OCI-LY1 (cell line): ENCODE measurements around the gene MPRIP.

Experiments used
- H2AFZ ChIP-seq: fragments of 200-600 bp; sonication (generic), shearing (Covaris generic); 2 replicates; pipeline ENCODE4 v1.6.0; 2014; ENCODE audit warnings: antibody characterized with exemption, mild to moderate bottlenecking, low read length
- H3F3A ChIP-seq: fragments of 200-600 bp; sonication (generic), shearing (Covaris generic); 2 replicates; pipeline ENCODE4 v1.6.0; 2014; ENCODE audit warnings: mild to moderate bottlenecking, antibody characterized with exemption, low read length, moderate library complexity; ENCODE audit not compliant: insufficient read depth
- H3K27ac ChIP-seq: fragments of 200-600 bp; sonication (generic); 2 replicates; pipeline ENCODE4 v1.5.1; 2014; ENCODE audit warnings: low read length, mixed run types, mild to moderate bottlenecking, low read depth; ENCODE audit not compliant: poor library complexity, severe bottlenecking
- H3K27me3 ChIP-seq: fragments of 200-600 bp; sonication (generic); 2 replicates; pipeline ENCODE4 v1.6.0; 2014; ENCODE audit warnings: antibody characterized with exemption, mild to moderate bottlenecking, low read length, moderate library complexity; ENCODE audit not compliant: insufficient read depth
- H3K36me3 ChIP-seq: fragments of 200-600 bp; sonication (generic); 2 replicates; pipeline ENCODE4 v1.6.1; 2014; ENCODE audit warnings: mild to moderate bottlenecking, antibody characterized with exemption, low read length, moderate library complexity, mixed read lengths; ENCODE audit not compliant: insufficient read depth
- H3K4me1 ChIP-seq: fragments of 200-600 bp; sonication (generic); 2 replicates; pipeline ENCODE4 v1.5.1; 2014; ENCODE audit warnings: mild to moderate bottlenecking, low read length, moderate library complexity; ENCODE audit not compliant: insufficient read depth, severe bottlenecking
- H3K4me2 ChIP-seq: fragments of 200-600 bp; sonication (generic), shearing (Covaris generic); 2 replicates; pipeline ENCODE4 v1.6.1; 2014; ENCODE audit warnings: low read length
- H3K4me3 ChIP-seq: fragments of 200-600 bp; sonication (generic); 2 replicates; pipeline ENCODE4 v1.5.1; 2014; ENCODE audit warnings: low read length, low read depth, mild to moderate bottlenecking, mixed read lengths; ENCODE audit not compliant: poor library complexity, severe bottlenecking
- H3K79me2 ChIP-seq: fragments of 200-600 bp; shearing (Covaris generic); 2 replicates; pipeline ENCODE4 v1.6.1; 2016; ENCODE audit warnings: mixed run types, low read length, mixed read lengths; ENCODE audit not compliant: insufficient read depth
- H3K9ac ChIP-seq: fragments of 200-600 bp; sonication (generic), shearing (Covaris generic); 2 replicates; pipeline ENCODE4 v1.6.1; 2014; ENCODE audit warnings: mild to moderate bottlenecking, low read length, mixed read lengths
- H3K9me2 ChIP-seq: fragments of 200-600 bp; sonication (generic), shearing (Covaris generic); 2 replicates; pipeline ENCODE4 v1.6.1; 2014; ENCODE audit warnings: low read depth, mild to moderate bottlenecking, low read length, mixed read lengths
- H3K9me3 ChIP-seq: fragments of 200-600 bp; shearing (Covaris generic); 2 replicates; pipeline ENCODE4 v1.6.1; 2014; ENCODE audit warnings: low read length, mixed read lengths
- H4K20me1 ChIP-seq: fragments of 200-600 bp; sonication (generic), shearing (Covaris generic); 2 replicates; pipeline ENCODE4 v1.6.0; 2016; ENCODE audit warnings: mild to moderate bottlenecking, low read length; ENCODE audit not compliant: insufficient read depth
- CTCF ChIP-seq: fragments of 200-600 bp; sonication (generic), shearing (Covaris generic); IDR thresholded peaks from 2 replicates; pipeline ENCODE4 v1.5.1; 2017; ENCODE audit warnings: mild to moderate bottlenecking, antibody characterized with exemption, low read length, moderate library complexity, mixed read lengths
- EZH2 ChIP-seq: fragments of 200-600 bp; sonication (generic), shearing (Covaris generic); IDR thresholded peaks from 2 replicates; pipeline ENCODE4 v1.8.0; 2017; ENCODE audit warnings: borderline replicate concordance, mixed run types, mild to moderate bottlenecking, antibody characterized with exemption, low read length, moderate library complexity, mixed read lengths

The MPRIP gene

DNA sequence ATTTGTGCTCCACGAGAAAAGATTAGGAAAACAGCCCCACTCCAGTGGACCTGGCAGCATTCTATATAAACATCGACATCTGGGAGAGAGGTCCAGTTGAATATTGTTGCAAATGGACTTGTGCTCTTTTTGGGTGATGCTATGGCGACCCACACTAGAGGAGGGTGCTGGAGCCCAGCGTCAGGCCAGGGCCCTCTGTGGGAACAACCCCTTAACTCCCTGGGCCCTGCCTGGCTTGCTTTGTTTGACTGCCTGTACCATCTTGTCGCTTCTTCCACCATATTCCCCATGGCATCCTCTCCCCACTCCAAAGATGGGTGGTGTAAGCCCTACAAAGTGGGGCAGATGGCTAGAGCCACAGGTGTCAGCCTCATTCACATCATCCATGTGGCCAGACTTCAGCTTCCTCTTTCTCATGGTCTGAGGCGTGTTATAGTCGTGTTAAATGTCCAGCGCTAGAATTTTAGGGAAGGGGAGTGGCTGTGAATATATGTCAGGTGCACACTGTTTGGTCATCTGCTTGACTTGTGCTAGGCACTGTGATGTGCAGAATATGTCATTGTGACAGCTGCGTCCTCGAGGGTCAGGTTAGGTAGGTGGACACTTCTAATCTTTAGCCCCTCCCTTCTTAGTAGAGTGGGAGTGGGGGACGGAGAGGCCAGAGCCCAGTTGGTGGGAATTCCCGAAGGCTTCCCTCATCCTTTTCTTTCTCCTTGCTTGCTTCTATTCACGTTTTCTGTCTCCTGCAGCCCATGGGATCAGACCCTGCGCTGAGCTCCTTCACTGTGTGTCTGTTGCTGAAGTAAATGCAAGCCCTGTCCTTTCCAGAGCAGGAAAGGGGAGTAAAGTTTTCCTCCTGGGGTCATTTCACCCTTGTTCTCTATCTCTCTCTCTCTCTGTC, 49.8 kb downstream of the MPRIP start:
- Histone ChIP-seq H3K9me3 (no peaks in the 10 kb centered on the region), H3K4me1 (no peaks in the 10 kb centered on the region), H3K79me2 (no peaks in the 10 kb centered on the region), H4K20me1 (no peaks in the 10 kb centered on the region), H3F3A (no peaks in the 10 kb centered on the region), H3K9me2 (no peaks in the 10 kb centered on the region), H3K4me2 (no peak overlapping the region), H3K9ac (no peak overlapping the region), H2AFZ (no peak overlapping the region), H3K27ac (no peak overlapping the region), H3K36me3 (peaks cover 5% of the 10 kb centered on the region; the same call in 1 of the 2 replicates), H3K27me3 (no peaks in the 10 kb centered on the region), H3K4me3 (no peak overlapping the region)
- TF ChIP-seq CTCF (no peak), EZH2 (no peak)

GRCh38 chr17:17093764-17094163, 51.5 kb downstream of the MPRIP start:
- Histone ChIP-seq H3F3A (no peaks in the 10 kb centered on the region), H3K9me2 (no peaks in the 10 kb centered on the region), H3K36me3 (peaks cover 5% of the 10 kb centered on the region; the same call in 1 of the 2 replicates), H2AFZ (no peak overlapping the region), H4K20me1 (no peaks in the 10 kb centered on the region), H3K4me2 (no peak overlapping the region), H3K4me1 (no peaks in the 10 kb centered on the region), H3K79me2 (no peaks in the 10 kb centered on the region), H3K9me3 (no peaks in the 10 kb centered on the region), H3K27ac (no peak overlapping the region), H3K27me3 (no peaks in the 10 kb centered on the region), H3K4me3 (no peak overlapping the region), H3K9ac (no peak overlapping the region)
- TF ChIP-seq EZH2 (no peak), CTCF (no peak)

DNA sequence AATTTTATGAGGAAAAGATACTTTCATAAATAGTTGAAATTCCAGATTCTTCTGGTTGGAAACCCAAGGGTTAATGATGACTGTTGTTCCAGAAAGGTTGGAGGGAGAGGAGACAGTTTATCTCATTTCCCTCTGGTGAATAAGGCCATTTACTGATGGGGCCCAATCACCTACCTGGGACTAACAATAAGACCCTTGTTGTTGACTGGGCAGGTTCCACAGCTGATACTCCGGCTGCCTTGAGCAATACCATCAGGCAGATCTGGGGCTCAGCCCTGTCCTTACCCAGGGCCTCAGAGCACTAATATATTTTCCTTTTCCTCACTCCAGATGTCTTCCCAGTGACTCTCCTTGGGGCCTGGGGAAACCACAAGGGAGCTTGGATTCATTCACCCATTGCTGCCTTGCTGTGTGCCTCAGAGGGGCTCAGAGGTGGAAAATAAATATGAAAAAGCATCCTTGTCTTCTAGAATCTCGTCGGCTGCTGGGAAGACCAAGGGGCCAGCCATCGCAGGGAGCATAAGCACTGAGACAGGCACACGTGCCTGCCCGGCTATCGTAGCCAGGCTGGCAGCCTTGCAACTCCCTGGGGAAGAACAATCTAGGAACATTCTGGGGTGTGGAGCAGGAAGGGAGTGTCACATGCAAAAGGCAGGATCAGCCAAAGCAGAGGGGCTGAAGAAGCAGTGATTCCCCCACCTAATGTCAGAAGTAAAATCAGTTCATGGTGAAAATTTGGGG, 54.4 kb downstream of the MPRIP start:
- H3F3A ChIP-seq = no peaks in the 10 kb centered on the region
- H3K27ac ChIP-seq = no peak overlapping the region
- H3K79me2 ChIP-seq = no peaks in the 10 kb centered on the region

More for the DNA sequence above, 54.4 kb downstream of the MPRIP start:
- H3K27me3 ChIP-seq = no peaks in the 10 kb centered on the region
- no peak overlapping the region for H2AFZ ChIP-seq
- no peaks in the 10 kb centered on the region for H4K20me1 ChIP-seq
- H3K4me3 ChIP-seq = no peak overlapping the region
- no peaks in the 10 kb centered on the region for H3K9me2 ChIP-seq
- H3K4me2 ChIP-seq = no peak overlapping the region
- no peak for TF ChIP-seq EZH2
- TF ChIP-seq CTCF = no peak
- H3K36me3 ChIP-seq = 0 out of 2 replicates have a peak, but pooled peaks cover 5% of the 10 kb centered on the region
- no peaks in the 10 kb centered on the region for H3K4me1 ChIP-seq
- no peaks in the 10 kb centered on the region for H3K9me3 ChIP-seq
- H3K9ac ChIP-seq = no peak overlapping the region
